Stimulated activated CD4-positive, alpha-beta T cell treated with anti-CD3 and anti-CD28 coated beads, Interleukin-1b, Interleukin-23, amount 100 ng/mL, for 4 hours (primary cell): ENCODE results near the gene SPINK1.
"Not testable (repeated sequence)": the region's sequence is repeated elsewhere in the genome, so short reads cannot be mapped to it uniquely, and the experiment has no call there.

Source experiments
- DNase-seq, 2 donors: peaks; one replicate each; pipeline ENCODE4 v3.0.0-alpha.2; 2020; ENCODE audit warnings: low read depth in 2 of 2

The SPINK1 gene

DNA sequence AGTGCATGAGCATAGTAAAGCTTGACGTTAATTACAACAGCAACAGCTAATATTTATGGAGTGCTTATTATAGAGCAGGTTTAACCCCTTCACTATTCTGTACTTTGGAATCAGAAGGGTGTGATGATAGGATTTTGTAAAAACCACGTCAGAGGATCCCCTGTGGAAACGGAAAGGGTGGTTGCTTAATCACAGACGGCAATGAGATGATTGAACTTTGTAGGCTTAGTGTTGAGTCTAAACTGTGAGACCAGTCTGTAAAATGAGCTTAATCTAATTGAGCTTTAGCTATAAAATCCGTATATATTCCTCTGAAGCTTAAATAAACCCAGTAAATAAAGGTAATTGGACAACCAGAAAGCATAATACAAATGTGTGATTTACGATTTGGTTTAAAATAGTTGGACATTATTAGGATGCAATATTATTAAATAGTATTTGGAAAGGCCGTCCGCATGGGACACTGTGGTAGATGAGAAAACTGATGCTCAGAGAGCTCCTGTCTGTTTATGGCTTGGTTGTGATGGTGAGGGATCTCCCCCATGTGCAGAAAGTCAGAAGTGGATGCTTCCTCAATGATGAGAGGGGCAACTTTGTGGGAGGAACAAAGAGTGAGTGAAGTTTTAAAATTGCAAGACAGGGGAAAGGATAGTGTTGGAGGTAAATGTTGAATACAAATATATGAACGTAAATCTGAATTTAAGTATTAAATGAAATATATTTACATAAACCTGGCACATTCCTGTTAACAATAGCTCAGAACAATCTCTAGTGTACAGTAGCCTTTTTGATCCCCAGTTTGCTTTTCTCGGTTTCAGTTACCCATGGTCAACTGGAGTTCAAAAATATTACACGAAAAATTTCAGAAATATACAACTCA, 23.7 kb upstream of the SPINK1 start:
- no peak for DNase-seq

GRCh38 chr5:147854331-147854730, 22.9 kb upstream of the SPINK1 start:
- no peak for DNase-seq

DNA sequence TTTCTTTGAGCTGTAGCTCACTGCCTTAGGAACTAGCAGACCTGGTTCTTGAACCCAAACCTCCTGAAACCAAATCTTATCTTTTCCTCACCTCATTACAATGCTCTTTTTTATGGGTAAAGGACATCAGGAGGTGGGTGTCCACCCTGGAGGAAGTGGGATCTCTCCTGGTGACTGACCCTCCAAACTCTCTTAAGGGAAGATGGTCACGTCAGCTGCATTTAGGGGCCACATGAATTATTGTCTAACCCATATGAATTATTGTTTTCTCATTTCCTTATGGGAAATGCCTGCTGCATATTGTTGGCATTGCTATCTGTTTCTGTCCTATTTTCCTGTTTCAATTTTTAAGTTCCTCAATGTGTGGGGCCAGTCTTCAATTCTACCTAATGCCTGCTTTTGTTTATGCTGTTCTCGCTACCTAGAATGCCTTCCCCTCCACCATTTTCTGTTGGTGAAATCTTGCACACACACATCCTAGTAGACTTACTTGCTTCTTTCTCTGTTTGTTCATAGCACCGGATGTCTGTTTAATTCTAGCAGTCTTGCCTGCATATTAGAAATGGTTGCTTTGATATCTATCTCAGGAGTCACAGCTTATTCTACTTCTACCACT, 22.0 kb upstream of the SPINK1 start:
- no peak for DNase-seq

DNA sequence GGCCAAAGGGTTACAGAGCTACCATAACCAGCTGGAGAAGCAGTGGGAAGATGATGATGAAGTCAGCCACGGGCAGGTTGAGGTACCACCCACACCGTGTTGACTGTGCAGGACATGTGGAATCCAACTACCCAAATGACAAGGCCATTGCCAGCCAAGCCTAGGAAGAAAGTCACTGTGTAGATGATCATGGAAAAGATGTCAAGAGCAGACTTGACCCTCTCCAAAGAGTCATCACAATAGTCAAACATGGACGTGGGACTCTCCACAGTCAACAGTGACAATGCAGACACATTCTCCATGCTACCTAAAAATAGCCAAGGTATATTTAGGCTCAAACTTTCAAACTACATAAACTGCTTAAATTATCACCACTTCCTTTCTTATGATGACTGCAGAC, 20.9 kb upstream of the SPINK1 start:
- DNase-seq, result no peak

- DNase-seq, result no peak
Measured at GRCh38 chr5:147851578-147851977, 20.1 kb upstream of the SPINK1 start.

DNA sequence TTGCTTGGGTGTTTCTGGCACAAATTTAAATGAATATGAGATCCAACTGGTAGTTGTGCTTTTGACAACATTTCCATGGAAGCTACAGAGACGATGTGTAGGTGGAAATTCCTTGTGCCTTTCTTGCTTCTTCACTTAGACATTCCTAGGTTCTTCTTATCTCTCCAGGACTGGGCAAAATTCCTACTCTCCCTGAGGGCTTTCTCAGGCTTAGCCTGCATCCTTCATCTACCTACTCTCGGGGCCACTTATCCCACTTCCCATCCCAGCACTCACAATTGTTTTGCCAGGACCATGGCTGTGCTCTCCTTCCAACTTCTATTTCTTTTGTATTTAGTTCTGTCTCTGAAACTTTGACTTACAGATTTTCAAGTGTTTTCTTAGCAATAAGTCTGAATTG, 17.8 kb upstream of the SPINK1 start:
- no peak for DNase-seq

GRCh38 chr5:147845618-147846017, 14.1 kb upstream of the SPINK1 start:
- DNase-seq, result no peak

- no peak for DNase-seq
Measured at GRCh38 chr5:147844846-147845245, 13.4 kb upstream of the SPINK1 start.

DNA sequence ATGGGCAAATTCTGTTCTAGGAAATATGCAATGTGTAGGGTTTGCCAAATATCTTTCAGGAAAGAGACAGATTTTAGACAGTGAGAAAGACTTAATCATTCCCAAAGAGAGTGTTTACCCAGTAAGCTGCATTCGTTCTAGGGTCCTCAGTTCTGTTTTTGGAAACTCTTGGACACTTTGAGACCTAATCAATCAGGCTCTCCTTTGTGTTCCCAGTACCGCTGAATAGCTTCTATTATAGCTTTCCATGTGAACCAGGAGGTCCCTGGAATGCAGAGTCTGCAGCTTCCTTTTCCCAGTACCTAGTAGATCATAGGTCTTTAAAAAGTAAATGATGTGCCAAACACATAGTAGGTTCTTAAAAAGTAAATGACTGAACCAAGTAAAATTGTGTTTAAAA, 11.4 kb upstream of the SPINK1 start:
- DNase-seq, result no peak

- no peak for DNase-seq
Measured at GRCh38 chr5:147836439-147836838, 5.0 kb upstream of the SPINK1 start.

DNA sequence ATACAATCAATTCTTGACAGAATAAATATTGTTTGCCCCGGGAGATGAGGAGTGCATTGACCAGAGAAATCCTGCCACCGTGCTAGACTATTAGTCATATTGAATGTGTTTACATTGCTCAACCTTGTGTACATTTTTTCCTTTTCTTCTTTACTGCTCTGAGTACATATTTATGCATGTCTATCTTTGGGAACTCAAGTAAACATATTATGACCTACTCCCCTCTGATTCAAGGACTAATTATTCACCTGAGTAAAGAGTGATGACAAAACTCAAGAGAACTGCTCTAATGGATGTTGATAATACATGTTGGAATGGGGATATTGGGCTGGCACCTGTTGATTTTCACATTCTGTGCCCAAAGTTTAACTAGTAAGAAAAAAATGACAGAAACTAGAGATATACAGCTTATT, 3.9 kb upstream of the SPINK1 start:
- DNase-seq, result no peak

DNA sequence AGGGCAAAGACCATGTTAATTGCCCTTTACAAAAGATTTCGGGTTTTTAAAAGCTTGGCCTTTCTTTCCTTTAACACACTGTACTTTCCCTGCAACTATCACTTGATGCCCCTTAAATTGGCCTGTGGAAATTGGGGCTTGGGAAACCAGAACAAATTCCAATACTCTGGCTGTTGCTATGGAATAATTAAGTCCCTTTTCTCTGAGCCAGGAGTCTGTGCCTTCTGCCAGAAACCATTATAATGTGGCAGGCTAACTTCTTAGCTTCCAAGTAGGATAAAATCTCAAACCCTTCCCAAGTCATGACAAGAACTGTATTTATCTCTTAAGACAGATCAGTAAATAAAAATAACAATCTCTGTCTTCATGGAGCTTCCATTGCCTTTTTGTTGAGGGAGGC, 1.1 kb upstream of the SPINK1 start:
- DNase-seq, result no peak

- DNase-seq, result no peak
Measured at GRCh38 chr5:147830035-147830434, 1.4 kb downstream of the SPINK1 start.

GRCh38 chr5:147827017-147827416, 4.5 kb downstream of the SPINK1 start:
- not testable (repeated sequence) for DNase-seq

- no peak for DNase-seq
Measured at GRCh38 chr5:147826361-147826760, 5.1 kb downstream of the SPINK1 start.

- peak in 1 of 2 donors; percentile 0 for DNase-seq
Measured at GRCh38 chr5:147822686-147823491, 8.6 kb downstream of the SPINK1 start.

DNA sequence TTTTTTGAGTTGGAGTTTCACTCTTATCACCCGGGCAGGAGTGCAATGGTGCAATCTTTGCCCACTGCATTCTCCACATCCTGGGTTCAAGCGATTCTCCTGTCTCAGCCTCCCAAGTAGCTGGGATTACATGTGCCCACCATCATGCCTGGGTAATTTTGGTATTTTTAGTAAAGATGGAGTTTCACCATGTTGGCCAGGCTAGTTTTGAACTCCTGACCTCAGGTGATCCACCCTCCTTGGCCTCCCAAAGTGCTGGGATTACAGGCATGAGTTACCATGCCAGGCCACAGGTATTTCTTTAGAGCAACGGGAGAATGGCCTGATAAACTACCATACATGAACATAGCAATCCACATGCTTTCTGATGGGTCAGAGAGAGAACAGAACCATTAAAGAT, 9.2 kb downstream of the SPINK1 start:
- DNase-seq, result not testable (repeated sequence)

DNA sequence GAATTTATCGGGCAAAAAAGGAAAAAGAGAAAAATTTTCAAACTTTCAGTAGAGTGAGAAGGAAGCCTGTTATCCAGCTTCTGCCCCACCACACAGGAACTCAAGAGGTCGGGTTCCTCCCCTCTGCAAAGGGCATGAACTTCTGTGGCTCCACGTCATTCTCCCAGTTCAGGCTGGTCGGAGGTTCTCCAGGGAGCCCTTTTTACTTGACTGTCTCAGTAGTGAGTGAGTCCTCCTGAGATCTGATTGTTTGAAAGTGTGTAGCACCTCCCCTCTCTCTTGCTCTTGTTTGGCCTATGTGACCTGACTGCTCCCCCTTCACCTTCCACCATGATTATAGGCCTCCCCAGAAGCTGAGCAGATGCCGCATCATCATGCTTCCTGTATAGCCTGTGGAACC, 9.7 kb downstream of the SPINK1 start:
- DNase-seq, result no peak

GRCh38 chr5:147819261-147819770, 12.2 kb downstream of the SPINK1 start:
- DNase-seq, result no peak

DNA sequence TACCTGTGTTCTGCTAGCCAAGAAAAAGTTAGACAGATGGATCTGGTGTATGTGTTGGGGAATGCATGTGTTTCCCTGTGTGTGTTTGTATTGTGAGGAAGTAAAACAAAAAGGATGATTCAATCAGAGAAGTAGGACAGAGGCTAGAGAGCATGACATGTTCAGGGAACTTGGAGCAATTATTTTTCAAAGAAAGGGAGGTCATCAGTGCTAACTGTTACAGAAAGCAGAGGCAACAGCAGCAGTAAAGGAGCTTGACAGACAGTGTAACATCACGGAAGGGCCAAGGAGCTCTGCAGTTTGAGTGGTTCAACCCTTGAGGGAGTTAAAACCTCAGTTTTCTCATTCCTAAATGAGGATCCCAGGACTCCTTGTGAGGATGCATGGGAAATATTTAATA, 13.2 kb downstream of the SPINK1 start:
- no peak for DNase-seq

DNA sequence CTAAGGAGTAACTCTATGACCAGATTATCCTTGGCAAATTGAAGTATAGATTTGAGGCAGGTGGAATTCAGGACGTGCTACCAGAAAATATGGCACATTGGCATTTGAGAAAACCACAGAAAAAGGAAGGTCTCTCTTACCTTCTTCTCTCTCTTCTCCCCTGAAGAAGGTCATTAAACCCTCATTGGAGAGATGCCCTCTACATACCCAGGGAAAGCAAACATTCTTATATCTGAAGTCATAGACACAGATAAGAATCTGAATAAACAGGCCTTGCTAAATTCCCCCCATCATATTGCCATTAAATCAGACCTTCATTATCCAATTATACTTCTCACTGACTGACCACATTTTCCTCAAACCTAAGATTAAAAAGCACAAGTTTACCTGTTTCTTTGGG, 17.8 kb downstream of the SPINK1 start:
- DNase-seq, result no peak
